GM12878 (cell line): ENCODE results near the gene PADI1. TPM values are rescaled to one million over a fixed set of nuclear protein-coding genes. Genes with fewer than 3 reads are reported as not detected.

Source experiments
- ATAC-seq: fragments of 200-7000 bp; cut with Tn5 transposase; 3 replicates; pipeline ENCODE4 v1.9.1; 2020; ENCODE audit warnings: mild to moderate bottlenecking, moderate library complexity
- BruUV-seq: library from RNA; stranded (reverse); fragments of 400-500 nt; replicated peaks from 2 replicates; lab custom pipeline; 2021; lab: Mats Ljungman, UMichigan
- CTCF ChIA-PET: fragments of 300-600 bp; sonication (Branson Sonifier 250); formaldehyde crosslinking; extraction: SDS; loops from one replicate; lab custom pipeline; 2021; ENCODE audit warnings: inconsistent platforms; lab: Yijun Ruan, JAX
- POLR2A ChIA-PET: fragments of 350-600 bp; formaldehyde crosslinking; extraction: SDS; loops from one replicate; lab custom pipeline; 2021; ENCODE audit warnings: inconsistent platforms; lab: Charles Lee
- RAD21 ChIA-PET: fragments of 300-600 bp; sonication (Branson Sonifier 250); formaldehyde crosslinking; loops from one replicate; lab custom pipeline; 2023; ENCODE audit warnings: antibody characterized with exemption; ENCODE audit not compliant: unreplicated experiment; lab: Charles Lee
- SMC1A ChIA-PET: fragments of 300-600 bp; sonication (Branson Sonifier 250); formaldehyde crosslinking; loops from one replicate; lab custom pipeline; 2023; ENCODE audit not compliant: unreplicated experiment, uncharacterized antibody; lab: Charles Lee
- DNase-seq: peaks from one replicate; pipeline ENCODE4 v3.0.0-alpha.2; 2011; ENCODE audit warnings: low read depth, low spot score
- FAIRE-seq: peaks from 3 replicates; lab custom pipeline; 2011; peaks lifted over from hg19 to GRCh38; lab: Jason Lieb, UNC
- H2AFZ ChIP-seq: 2 replicates; pipeline ENCODE4 v1.6.0; 2011; ENCODE audit warnings: low read depth, low read length, control low read depth; ENCODE audit not compliant: control insufficient read depth
- H3K27ac ChIP-seq: 2 replicates; pipeline ENCODE4 v1.5.1; 2011; ENCODE audit warnings: control low read depth; ENCODE audit not compliant: control insufficient read depth, insufficient read depth
- H3K27me3 ChIP-seq, 2 experiments: replicated peaks in 1 of 2; 2 replicates each; pipeline versions ENCODE4 v1.6.0 to v1.6.1; 2011; ENCODE audit warnings: low read length in 1 of 2; ENCODE audit not compliant: control insufficient read depth in 2 of 2, insufficient read depth in 2 of 2
- H3K36me3 ChIP-seq, 2 experiments: 2 replicates each; pipeline ENCODE4 v1.5.1; 2011; ENCODE audit warnings: low read length in 1 of 2; ENCODE audit not compliant: control insufficient read depth in 2 of 2, insufficient read depth in 2 of 2
- H3K4me1 ChIP-seq: 2 replicates; pipeline ENCODE4 v1.6.1; 2011; ENCODE audit warnings: mild to moderate bottlenecking, low read length, moderate library complexity, mixed read lengths; ENCODE audit not compliant: control insufficient read depth, insufficient read depth
- H3K4me2 ChIP-seq: 2 replicates; pipeline ENCODE4 v1.6.0; 2011; ENCODE audit warnings: control low read depth; ENCODE audit not compliant: control insufficient read depth, insufficient read depth
- H3K4me3 ChIP-seq: fragments of 200-600 bp; sonication (generic); 2 replicates; pipeline ENCODE4 v1.5.1; 2016
- H3K79me2 ChIP-seq: 2 replicates; pipeline ENCODE4 v1.6.0; 2011; ENCODE audit warnings: low read length; ENCODE audit not compliant: control insufficient read depth, insufficient read depth
- H3K9ac ChIP-seq: 2 replicates; pipeline ENCODE4 v1.8.0; 2011; ENCODE audit warnings: low read length, control low read depth, mixed read lengths; ENCODE audit not compliant: control insufficient read depth, insufficient read depth
- H3K9me3 ChIP-seq: replicated peaks from 3 replicates; pipeline ENCODE4 v1.5.1; 2011; ENCODE audit warnings: mild to moderate bottlenecking, low read length; ENCODE audit not compliant: control insufficient read depth, insufficient read depth
- H4K20me1 ChIP-seq: 2 replicates; pipeline ENCODE4 v1.6.0; 2011; ENCODE audit not compliant: control insufficient read depth, insufficient read depth
- BHLHE40 ChIP-seq, 2 experiments: fragments of 450-650 bp in 1 of 2; IDR thresholded peaks; 2 replicates each; pipeline ENCODE4 v1.6.1; 2011 to 2017; ENCODE audit warnings: low read depth in 2 of 2, borderline replicate concordance in 1 of 2, improper control_type of control experiment in 1 of 2, low read length in 1 of 2, mild to moderate bottlenecking in 1 of 2
- CREB1 ChIP-seq: IDR thresholded peaks from 2 replicates; pipeline ENCODE4 v1.6.1; 2012; ENCODE audit warnings: low read depth, mild to moderate bottlenecking, inconsistent platforms
- GATAD2B ChIP-seq: fragments of 450-650 bp; conservative IDR thresholded peaks from 2 replicates; pipeline ENCODE4 v1.6.1; 2017; ENCODE audit warnings: low read depth, mild to moderate bottlenecking, moderate library complexity
- HDGF ChIP-seq: fragments of 450-650 bp; IDR thresholded peaks from 2 replicates; pipeline ENCODE4 v1.6.1; 2016; ENCODE audit warnings: antibody characterized with exemption
- ZZZ3 ChIP-seq: IDR thresholded peaks from 2 replicates; pipeline ENCODE4 v1.6.1; 2011; ENCODE audit warnings: low read depth; ENCODE audit not compliant: control insufficient read depth, insufficient read length
- WGBS: methylation state at CpG from one replicate; pipeline ENCODE4 v1.1.6; 2016; ENCODE audit warnings: low lambda C conversion rate; ENCODE audit not compliant: insufficient replicate concordance, insufficient coverage; ENCODE audit errors: missing lambda C conversion rate; 5-methylcytosine and 5-hydroxymethylcytosine counted together
- in situ Hi-C: fragments of 300-500 bp; cut with MboI; formaldehyde crosslinking; loops from 9 replicates; pipeline ENCODE4 v1.14.3; 2018; ENCODE audit warnings: mixed read lengths
- intact Hi-C: fragments of 100-400 bp; cut with micrococcal nuclease; formaldehyde crosslinking; loops from one replicate; pipeline ENCODE4 v1.14.2; 2022; ENCODE audit not compliant: unreplicated experiment
- polyA plus RNA-seq, 11 experiments: library from polyadenylated mRNA; depleted of rRNA in 4 of 11; unstranded in 6 of 11; stranded (reverse) in 5 of 11; fragments of >200 nt; fragmentation: Nextera tagmentation in 4 of 11; fragmentation: Illumina TruSeq in 1 of 11; extraction: Ambion mirVana in 4 of 11; extraction: Trizol in 1 of 11; gene quantifications; 1 replicate in 1 of 11; 2 replicates in 10 of 11; pipeline versions ENCODE4 v1.2.1 to v1.2.3, GENCODE V29; 2011 to 2016; ENCODE audit warnings: inconsistent platforms in 2 of 11, missing spikeins in 2 of 11, low read depth in 1 of 11
- total RNA-seq, 4 experiments: library from RNA; depleted of rRNA in 3 of 4; stranded (reverse); fragments of >200 nt in 3 of 4; fragmentation: Illumina TruSeq in 1 of 4; extraction: Trizol in 1 of 4; gene quantifications; 2 replicates each; pipeline versions ENCODE4 v1.2.1 to v1.2.3, GENCODE V29; 2013 to 2021
- TF ChIP-seq, protein P1 (sequence below): fragments of 450-650 bp; IDR thresholded peaks from 2 replicates; pipeline ENCODE4 v1.6.1; 2014; ENCODE audit warnings: mild to moderate bottlenecking
- TF ChIP-seq, protein P2 (sequence below): IDR thresholded peaks from 2 replicates; pipeline ENCODE4 v1.6.1; 2011; ENCODE audit warnings: borderline replicate concordance, low read depth, mild to moderate bottlenecking, moderate library complexity, mixed read lengths, low read length; ENCODE audit not compliant: insufficient read depth; ENCODE audit errors: extremely low read length
- TF ChIP-seq, protein P3 (sequence below): fragments of 450-650 bp; formaldehyde crosslinking; IDR thresholded peaks from 2 replicates; pipeline ENCODE4 v1.4.0; 2022; ENCODE audit warnings: mild to moderate bottlenecking, moderate library complexity

Gene PADI1
- total and polyA plus RNA-seq, 10 of the 15 experiments (the other 5 are each of a cell fraction or from before 2014, with no cell fraction given) = 0.05 TPM; not detected in 9

DNA sequence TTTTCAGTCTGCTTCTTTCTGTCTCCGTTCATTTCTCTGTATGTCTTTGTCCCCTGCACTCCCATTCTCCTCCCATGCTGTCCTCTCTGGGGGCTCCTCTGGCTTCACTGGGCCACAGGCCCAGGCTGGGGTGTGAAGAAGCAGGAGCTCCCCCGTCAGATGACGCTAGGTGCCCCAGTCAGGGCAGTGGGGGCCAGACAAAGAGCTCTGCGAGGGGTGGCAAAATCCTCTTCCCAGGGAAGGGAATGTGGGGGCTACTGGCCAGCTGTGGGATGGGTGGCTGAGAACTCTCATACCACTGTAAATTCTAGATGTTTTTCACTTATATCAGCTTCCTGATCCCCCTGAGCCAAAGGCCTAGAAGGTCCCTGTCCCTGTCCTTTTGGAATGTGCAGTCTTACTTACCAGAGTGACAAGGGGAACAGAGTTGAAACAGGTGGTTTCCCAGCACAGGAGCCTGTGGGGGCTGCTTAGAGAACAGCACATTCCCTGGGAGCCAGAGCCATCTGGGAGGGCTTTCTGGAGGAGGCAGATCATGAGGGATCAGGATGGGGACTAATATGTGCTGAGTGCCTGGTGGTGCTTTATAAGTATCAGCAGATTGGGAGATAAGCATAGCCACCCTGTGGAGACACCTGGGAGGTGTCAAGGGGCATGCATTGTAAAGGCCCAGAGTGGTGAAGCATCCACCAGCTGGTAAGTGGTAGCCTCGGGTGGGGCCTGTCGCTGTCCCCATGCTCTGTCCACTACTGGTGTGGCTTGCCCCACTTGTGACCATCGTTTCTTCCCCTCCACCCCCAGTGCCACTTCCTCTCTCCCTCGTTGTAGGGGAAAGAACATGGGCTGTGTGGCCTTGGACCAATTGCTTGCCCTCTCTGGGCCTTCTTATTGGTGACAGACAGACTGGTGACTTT is 10.1 kb upstream of the PADI1 start:
- no peak for TF ChIP-seq CREB1
- TF ChIP-seq, protein P1, sequence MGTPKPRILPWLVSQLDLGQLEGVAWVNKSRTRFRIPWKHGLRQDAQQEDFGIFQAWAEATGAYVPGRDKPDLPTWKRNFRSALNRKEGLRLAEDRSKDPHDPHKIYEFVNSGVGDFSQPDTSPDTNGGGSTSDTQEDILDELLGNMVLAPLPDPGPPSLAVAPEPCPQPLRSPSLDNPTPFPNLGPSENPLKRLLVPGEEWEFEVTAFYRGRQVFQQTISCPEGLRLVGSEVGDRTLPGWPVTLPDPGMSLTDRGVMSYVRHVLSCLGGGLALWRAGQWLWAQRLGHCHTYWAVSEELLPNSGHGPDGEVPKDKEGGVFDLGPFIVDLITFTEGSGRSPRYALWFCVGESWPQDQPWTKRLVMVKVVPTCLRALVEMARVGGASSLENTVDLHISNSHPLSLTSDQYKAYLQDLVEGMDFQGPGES = no peak
- TF ChIP-seq, all 136 proteins: peak for 0
- WGBS = 18% methylated on average over 8 of the region's 8 CpGs
- in situ Hi-C loops (no loop called here), intact Hi-C loops (no loop called here)
- Histone ChIP-seq H3K36me3 (no peaks in the 10 kb centered on the region), H3K9me3 (no peaks in the 10 kb centered on the region; the same call in 2 of the 3 replicates), H3K27me3 (no peaks in the 10 kb centered on the region; a peak in 1 of 4 replicates), H3K9ac (no peak overlapping the region), H3K27ac (no peak overlapping the region), H3K4me3 (no peak overlapping the region), H3K79me2 (no peaks in the 10 kb centered on the region), H3K4me2 (no peak overlapping the region), H4K20me1 (no peaks in the 10 kb centered on the region), H2AFZ (no peak overlapping the region), H3K4me1 (no peaks in the 10 kb centered on the region)
- ATAC-seq (peak; percentile 64), DNase-seq (no peak), FAIRE-seq (no peak)
- no TSS peak for BruUV-seq
- POLR2A ChIA-PET = no interaction called here
- RAD21 ChIA-PET = interaction anchor here (2.7 kb wide), 1 partner anchor 13 kb away, joined by 7 read pairs; no protein-coding TSS in a partner anchor
- CTCF ChIA-PET = no interaction called here
- SMC1A ChIA-PET = no interaction called here

DNA sequence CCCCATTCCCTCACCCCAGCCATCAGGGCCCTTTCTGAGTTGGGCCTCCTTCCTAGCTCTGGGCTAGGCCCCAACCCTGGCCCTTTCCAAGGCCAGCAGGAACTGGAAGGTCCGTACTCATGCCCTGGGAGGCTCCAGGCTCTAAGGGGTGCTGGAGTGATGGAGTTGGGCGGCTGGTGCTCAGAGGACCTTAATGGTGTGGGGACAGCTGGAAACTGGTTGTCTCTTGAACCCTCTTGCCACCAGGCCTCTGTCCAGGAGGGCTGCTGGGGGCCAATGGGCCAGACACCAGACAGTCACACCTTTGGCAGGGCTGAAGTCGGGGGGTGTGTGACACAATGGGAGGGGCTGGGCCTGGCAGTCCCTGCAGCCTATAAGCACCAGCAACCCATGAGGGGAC is 9.2 kb upstream of the PADI1 start:
- Histone ChIP-seq H3K4me1 (no peaks in the 10 kb centered on the region), H3K4me2 (no peak overlapping the region), H3K79me2 (no peaks in the 10 kb centered on the region), H3K27ac (no peak overlapping the region), H2AFZ (no peak overlapping the region), H3K4me3 (no peak overlapping the region), H3K36me3 (no peaks in the 10 kb centered on the region), H3K9me3 (no peaks in the 10 kb centered on the region; the same call in 2 of the 3 replicates), H4K20me1 (no peaks in the 10 kb centered on the region), H3K9ac (no peak overlapping the region), H3K27me3 (no peaks in the 10 kb centered on the region; a peak in 1 of 4 replicates)
- BruUV-seq = no TSS peak
- WGBS = 28% methylated on average over 3 of the region's 3 CpGs
- ATAC-seq (no peak), DNase-seq (no peak), FAIRE-seq (no peak)
- intact Hi-C loops = no loop called here
- in situ Hi-C loops = no loop called here
- SMC1A ChIA-PET = no interaction called here
- POLR2A ChIA-PET = no interaction called here
- CTCF ChIA-PET = no interaction called here
- RAD21 ChIA-PET = interaction anchor here (0.6 to 2.7 kb wide), 2 partner anchors 12 to 189 kb away, joined by 4 to 7 read pairs; no protein-coding TSS in a partner anchor
- TF ChIP-seq GATAD2B (no peak), ZZZ3 (no peak), HDGF (no peak), BHLHE40 (IDR thresholded peaks at IDR 0.05; ENCODE audit: borderline replicate concordance in 1 of 2, low read depth in 2 of 2, low read length in 1 of 2) (no peak)
- TF ChIP-seq, protein P2, sequence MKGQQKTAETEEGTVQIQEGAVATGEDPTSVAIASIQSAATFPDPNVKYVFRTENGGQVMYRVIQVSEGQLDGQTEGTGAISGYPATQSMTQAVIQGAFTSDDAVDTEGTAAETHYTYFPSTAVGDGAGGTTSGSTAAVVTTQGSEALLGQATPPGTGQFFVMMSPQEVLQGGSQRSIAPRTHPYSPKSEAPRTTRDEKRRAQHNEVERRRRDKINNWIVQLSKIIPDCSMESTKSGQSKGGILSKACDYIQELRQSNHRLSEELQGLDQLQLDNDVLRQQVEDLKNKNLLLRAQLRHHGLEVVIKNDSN = no peak
- TF ChIP-seq, protein P3, sequence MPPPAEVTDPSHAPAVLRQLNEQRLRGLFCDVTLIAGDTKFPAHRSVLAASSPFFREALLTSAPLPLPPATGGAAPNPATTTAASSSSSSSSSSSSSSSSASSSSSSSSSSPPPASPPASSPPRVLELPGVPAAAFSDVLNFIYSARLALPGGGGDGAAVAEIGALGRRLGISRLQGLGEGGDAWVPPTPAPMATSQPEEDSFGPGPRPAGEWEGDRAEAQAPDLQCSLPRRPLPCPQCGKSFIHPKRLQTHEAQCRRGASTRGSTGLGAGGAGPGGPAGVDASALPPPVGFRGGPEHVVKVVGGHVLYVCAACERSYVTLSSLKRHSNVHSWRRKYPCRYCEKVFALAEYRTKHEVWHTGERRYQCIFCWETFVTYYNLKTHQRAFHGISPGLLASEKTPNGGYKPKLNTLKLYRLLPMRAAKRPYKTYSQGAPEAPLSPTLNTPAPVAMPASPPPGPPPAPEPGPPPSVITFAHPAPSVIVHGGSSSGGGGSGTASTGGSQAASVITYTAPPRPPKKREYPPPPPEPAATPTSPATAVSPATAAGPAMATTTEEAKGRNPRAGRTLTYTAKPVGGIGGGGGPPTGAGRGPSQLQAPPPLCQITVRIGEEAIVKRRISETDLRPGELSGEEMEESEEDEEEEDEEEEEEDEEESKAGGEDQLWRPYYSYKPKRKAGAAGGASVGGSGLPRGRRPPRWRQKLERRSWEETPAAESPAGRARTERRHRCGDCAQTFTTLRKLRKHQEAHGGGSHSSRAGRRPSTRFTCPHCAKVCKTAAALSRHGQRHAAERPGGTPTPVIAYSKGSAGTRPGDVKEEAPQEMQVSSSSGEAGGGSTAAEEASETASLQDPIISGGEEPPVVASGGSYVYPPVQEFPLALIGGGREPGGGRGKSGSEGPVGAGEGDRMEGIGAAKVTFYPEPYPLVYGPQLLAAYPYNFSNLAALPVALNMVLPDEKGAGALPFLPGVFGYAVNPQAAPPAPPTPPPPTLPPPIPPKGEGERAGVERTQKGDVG = no peak
